ENCODE results near the gene GSN.

GRCh38 chr9:121371495-121372061, 103.6 kb downstream of the GSN start:
- TF ChIP-seq CTCF (IDR thresholded peaks at IDR 0.05; ENCODE audit: low read depth, low read length, poor library complexity, severe bottlenecking) (no peak), EZH2phosphoT487 (IDR thresholded peaks at IDR 0.05; ENCODE audit: borderline replicate concordance, low read length) (no peak)
